ENCODE data around the gene GALNT6. TPM values are rescaled to one million over a fixed set of nuclear protein-coding genes. Genes with fewer than 3 reads are reported as not detected.

GALNT6 gene
- total and polyA plus RNA-seq, 11 donors, result 0.08 to 8.0 (median 0.77) TPM

DNA sequence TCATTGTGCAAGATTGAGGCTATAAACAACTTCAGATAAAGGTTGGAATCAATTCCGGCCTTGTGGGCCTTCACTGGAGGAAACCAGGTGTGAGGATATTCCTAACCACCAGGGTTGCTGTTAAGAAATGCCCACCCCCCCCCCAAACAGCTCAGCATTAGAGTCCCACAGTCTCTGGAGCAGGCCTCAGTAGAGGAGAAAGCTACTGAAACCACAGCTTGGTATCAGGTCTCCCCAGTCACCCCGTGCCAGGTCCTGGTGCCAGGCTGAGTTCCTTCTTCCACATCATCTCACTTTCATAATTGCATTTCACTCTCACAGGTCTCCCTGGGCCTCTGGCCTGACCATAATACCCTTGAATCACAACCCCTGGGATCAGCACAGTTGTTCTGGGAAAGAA lies 12.5 kb downstream of the GALNT6 start:
- Histone ChIP-seq H3K36me3 (peaks cover 0 to 28% (median 0%) of the 10 kb centered on the region in 9 donors), H3K4me1 (peaks cover 0 to 7% (median 0%) of the 10 kb centered on the region in 12 donors), H3K27me3 (no peaks in the 10 kb centered on the region), H3K4me3 (no peak overlapping the region), H3K9me3 (no peaks in the 10 kb centered on the region), H3K27ac (no peak overlapping the region)
- TF ChIP-seq, protein P1, sequence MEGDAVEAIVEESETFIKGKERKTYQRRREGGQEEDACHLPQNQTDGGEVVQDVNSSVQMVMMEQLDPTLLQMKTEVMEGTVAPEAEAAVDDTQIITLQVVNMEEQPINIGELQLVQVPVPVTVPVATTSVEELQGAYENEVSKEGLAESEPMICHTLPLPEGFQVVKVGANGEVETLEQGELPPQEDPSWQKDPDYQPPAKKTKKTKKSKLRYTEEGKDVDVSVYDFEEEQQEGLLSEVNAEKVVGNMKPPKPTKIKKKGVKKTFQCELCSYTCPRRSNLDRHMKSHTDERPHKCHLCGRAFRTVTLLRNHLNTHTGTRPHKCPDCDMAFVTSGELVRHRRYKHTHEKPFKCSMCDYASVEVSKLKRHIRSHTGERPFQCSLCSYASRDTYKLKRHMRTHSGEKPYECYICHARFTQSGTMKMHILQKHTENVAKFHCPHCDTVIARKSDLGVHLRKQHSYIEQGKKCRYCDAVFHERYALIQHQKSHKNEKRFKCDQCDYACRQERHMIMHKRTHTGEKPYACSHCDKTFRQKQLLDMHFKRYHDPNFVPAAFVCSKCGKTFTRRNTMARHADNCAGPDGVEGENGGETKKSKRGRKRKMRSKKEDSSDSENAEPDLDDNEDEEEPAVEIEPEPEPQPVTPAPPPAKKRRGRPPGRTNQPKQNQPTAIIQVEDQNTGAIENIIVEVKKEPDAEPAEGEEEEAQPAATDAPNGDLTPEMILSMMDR (IDR thresholded peaks at IDR 0.05), result no peak
- no peak for TF ChIP-seq POLR2A (IDR thresholded peaks at IDR 0.05)
- 83 to 100% (median 95%) methylated on average over 2 of the region's 2 CpGs for WGBS, 4 donors
- DNase-seq, result no peak
- no peak for ATAC-seq
- intact Hi-C loops (cut with DNase I), result no loop called here

DNA sequence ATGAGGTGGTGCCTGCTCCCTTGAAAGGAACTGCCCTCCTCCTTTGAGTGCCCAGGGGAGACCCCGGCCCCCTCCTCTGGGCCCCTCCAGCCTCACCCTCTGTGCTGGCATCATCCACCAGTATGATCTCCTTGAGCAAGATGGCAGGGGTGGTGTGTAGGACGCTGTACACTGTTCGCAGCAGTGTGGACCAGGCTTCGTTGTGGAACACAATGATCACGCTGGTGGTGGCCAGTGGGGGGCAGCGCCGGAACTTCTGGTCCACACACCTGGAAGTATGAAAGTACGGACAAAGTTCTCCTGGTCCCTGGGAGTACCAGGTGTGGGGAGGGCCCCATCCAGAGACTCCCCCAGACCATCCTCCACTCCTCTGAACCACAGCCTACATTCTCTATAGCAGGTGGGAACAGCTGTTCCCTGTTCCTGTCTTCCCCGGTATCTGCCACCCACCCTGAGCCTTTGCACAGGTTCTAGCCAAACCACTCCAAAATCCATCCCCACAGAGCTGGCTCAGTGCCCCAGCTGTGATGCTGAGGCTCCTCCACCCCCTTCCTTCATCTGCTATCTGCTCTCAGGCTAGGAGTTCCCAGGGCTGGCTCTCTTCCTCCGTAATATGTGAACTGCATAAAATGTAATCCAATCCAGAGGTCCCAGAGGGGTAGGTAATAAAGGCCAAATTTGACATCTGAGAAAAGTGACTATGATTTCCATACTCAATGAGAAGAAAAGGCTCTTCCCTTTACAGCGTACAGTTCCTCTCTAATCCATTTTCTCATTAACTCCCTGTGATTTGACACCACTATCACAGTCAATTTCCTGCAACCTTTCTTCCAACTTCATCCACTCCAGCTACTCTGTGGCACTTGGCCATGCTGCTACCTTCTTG lies 13.9 kb downstream of the GALNT6 start:
- Histone ChIP-seq H3K36me3 (peaks cover 0 to 28% (median 0%) of the 10 kb centered on the region in 9 donors), H3K27ac (no peak overlapping the region), H3K4me1 (peaks cover 0 to 7% (median 0%) of the 10 kb centered on the region in 12 donors), H3K9me3 (no peaks in the 10 kb centered on the region), H3K27me3 (no peaks in the 10 kb centered on the region), H3K4me3 (no peak overlapping the region)
- TF ChIP-seq, protein P1 (IDR thresholded peaks at IDR 0.05), result no peak
- TF ChIP-seq POLR2A (IDR thresholded peaks at IDR 0.05), result no peak
- ATAC-seq (no peak), DNase-seq (no peak)
- intact Hi-C loops (cut with DNase I), result no loop called here
- WGBS, 4 donors, result 73 to 85% (median 80%) methylated on average over 5 to 11 of the region's 11 CpGs

DNA sequence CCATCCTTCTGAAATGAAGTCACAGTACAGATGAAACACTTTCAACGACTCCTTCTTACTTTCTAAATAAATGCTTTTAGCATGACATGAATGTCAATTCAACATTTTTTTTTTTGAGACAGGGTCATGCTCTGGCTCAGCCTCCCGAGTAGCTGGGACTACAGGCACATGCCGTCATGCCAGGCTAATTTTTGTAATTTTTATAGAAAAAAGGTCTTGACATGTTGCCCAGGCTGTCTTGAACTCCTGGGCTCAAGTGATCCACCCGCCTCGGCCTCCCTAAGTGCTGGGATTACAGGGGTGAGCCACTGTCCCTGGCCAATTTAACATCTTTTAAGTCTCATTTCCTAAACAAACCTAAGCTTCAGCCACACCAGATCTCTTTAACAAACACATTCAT lies 16.4 kb downstream of the GALNT6 start:
- H3K9me3 ChIP-seq, result no peaks in the 10 kb centered on the region
- TF ChIP-seq, protein P1 (IDR thresholded peaks at IDR 0.05), result no peak
- no peak for TF ChIP-seq POLR2A (IDR thresholded peaks at IDR 0.05)
- no peak for ATAC-seq
- intact Hi-C loops (cut with DNase I), result no loop called here
- WGBS, 4 donors, result 76 to 81% (median 81%) methylated on average over 5 of the region's 5 CpGs
- H3K36me3 ChIP-seq, result peaks cover 0 to 18% (median 0%) of the 10 kb centered on the region in 9 donors
- H3K27ac ChIP-seq, result no peak overlapping the region
- H3K4me3 ChIP-seq, result no peak overlapping the region
- H3K4me1 ChIP-seq, result peaks cover 0 to 10% (median 4%) of the 10 kb centered on the region in 12 donors
- H3K27me3 ChIP-seq, result no peaks in the 10 kb centered on the region
- DNase-seq, result no peak

DNA sequence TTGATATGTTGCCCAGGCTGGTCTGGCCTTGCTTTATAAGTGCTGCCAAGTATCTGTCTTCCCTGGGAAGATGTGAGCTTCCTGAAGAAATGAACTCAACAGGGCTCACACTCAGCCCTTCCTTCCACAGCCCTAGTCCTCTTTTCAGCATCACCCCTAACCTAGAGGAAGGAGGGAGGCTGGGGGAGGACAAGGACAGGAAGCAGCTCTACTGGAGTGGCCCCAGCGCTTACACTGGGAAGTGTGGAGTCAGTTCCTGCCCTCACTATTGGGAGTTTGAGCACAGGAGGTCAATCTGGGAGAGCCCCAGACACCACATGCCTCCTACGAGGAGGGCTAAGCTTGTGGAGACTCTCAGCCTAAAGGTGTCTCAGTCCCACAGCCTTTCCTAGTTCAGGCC lies 16.8 kb downstream of the GALNT6 start:
- TF ChIP-seq POLR2A (IDR thresholded peaks at IDR 0.05), result no peak
- TF ChIP-seq, protein P1 (IDR thresholded peaks at IDR 0.05), result no peak
- no peak overlapping the region for H3K27ac ChIP-seq
- peaks cover 0 to 15% (median 4%) of the 10 kb centered on the region in 12 donors for H3K4me1 ChIP-seq
- ATAC-seq (no peak), DNase-seq (no peak)
- no peak overlapping the region for H3K4me3 ChIP-seq
- no peaks in the 10 kb centered on the region for H3K27me3 ChIP-seq
- 57 to 71% (median 60%) methylated on average over 2 of the region's 2 CpGs for WGBS, 4 donors
- H3K36me3 ChIP-seq, result peaks cover 0 to 15% (median 0%) of the 10 kb centered on the region in 9 donors
- intact Hi-C loops (cut with DNase I), result no loop called here
- H3K9me3 ChIP-seq, result no peaks in the 10 kb centered on the region

All from heart left ventricle (tissue), 16 donors.